ENCODE measurements around the gene CNGA3.

CNGA3 gene

GRCh38 chr2:98419977-98420725 is 73.9 kb downstream of the CNGA3 start:
- no peak overlapping the region for H3K27ac ChIP-seq (ENCODE audit: low read depth, low read length)
- H2AK5ac ChIP-seq (ENCODE audit: low read length) = no peak overlapping the region
- H3K36me3 ChIP-seq (ENCODE audit: control insufficient read depth in 1 of 2, insufficient read depth in 2 of 2, low read length in 2 of 2) = no peaks in the 10 kb centered on the region
- H3K4me1 ChIP-seq (ENCODE audit: control insufficient read depth in 1 of 2, insufficient read depth in 2 of 2, low read length in 2 of 2) = no peaks in the 10 kb centered on the region
- H3K14ac ChIP-seq (ENCODE audit: low read length) = no peak overlapping the region
- no peak overlapping the region for H2BK12ac ChIP-seq (ENCODE audit: low read length)
- H3K4me3 ChIP-seq (ENCODE audit: low read depth, low read length) = no peak overlapping the region
- H2BK120ac ChIP-seq (ENCODE audit: insufficient read depth, low read length, poor library complexity) = no peak overlapping the region
- peaks cover 2% of the 10 kb centered on the region for H3K9me3 ChIP-seq (ENCODE audit: insufficient read depth, low read depth, low read length)
- H3K27me3 ChIP-seq (ENCODE audit: insufficient read depth, low read length) = no peaks in the 10 kb centered on the region
- H4K12ac ChIP-seq (ENCODE audit: low read depth, low read length) = no peak overlapping the region
- no peak overlapping the region for H3K23ac ChIP-seq (ENCODE audit: low read length)
- H4K91ac ChIP-seq (ENCODE audit: low read depth, low read length) = no peak overlapping the region
- no peak overlapping the region for H3K18ac ChIP-seq (ENCODE audit: low read length)
- H2AFZ ChIP-seq (ENCODE audit: insufficient read depth, low read length, poor library complexity) = no peak overlapping the region
- no peaks in the 10 kb centered on the region for H3K79me2 ChIP-seq (ENCODE audit: control insufficient read depth, insufficient read depth, low read length, poor library complexity)
- DNase-seq = no peak
- H3K79me1 ChIP-seq (ENCODE audit: low read length) = no peaks in the 10 kb centered on the region
- H2BK5ac ChIP-seq (ENCODE audit: low read depth, low read length, poor library complexity) = no peak overlapping the region
- H3K9ac ChIP-seq (ENCODE audit: low read length) = no peak overlapping the region
- H3K4ac ChIP-seq (ENCODE audit: low read depth, low read length) = no peak overlapping the region
- WGBS (ENCODE audit: extremely low coverage, insufficient coverage, insufficient read length) = no CpG with 5 or more reads among the region's 6 CpGs
- no peak overlapping the region for H3K4me2 ChIP-seq (ENCODE audit: low read length)
- no peak overlapping the region for H4K8ac ChIP-seq (ENCODE audit: low read depth, low read length)

GRCh38 chr2:98422449-98422848 is 76.2 kb downstream of the CNGA3 start:
- no peaks in the 10 kb centered on the region for H3K4me1 ChIP-seq (ENCODE audit: control insufficient read depth in 1 of 2, insufficient read depth in 2 of 2, low read length in 2 of 2)
- DNase-seq = no peak
- no peak overlapping the region for H2AFZ ChIP-seq (ENCODE audit: insufficient read depth, low read length, poor library complexity)
- H4K8ac ChIP-seq (ENCODE audit: low read depth, low read length) = no peak overlapping the region
- no peak overlapping the region for H3K4me2 ChIP-seq (ENCODE audit: low read length)
- H4K12ac ChIP-seq (ENCODE audit: low read depth, low read length) = no peak overlapping the region
- H2BK12ac ChIP-seq (ENCODE audit: low read length) = no peak overlapping the region
- no peak overlapping the region for H2AK5ac ChIP-seq (ENCODE audit: low read length)
- no peak overlapping the region for H3K4me3 ChIP-seq (ENCODE audit: low read depth, low read length)
- H3K14ac ChIP-seq (ENCODE audit: low read length) = no peak overlapping the region
- H3K27me3 ChIP-seq (ENCODE audit: insufficient read depth, low read length) = no peaks in the 10 kb centered on the region
- H3K23ac ChIP-seq (ENCODE audit: low read length) = no peak overlapping the region
- no peaks in the 10 kb centered on the region for H3K79me2 ChIP-seq (ENCODE audit: control insufficient read depth, insufficient read depth, low read length, poor library complexity)
- no peak overlapping the region for H3K9ac ChIP-seq (ENCODE audit: low read length)
- H3K9me3 ChIP-seq (ENCODE audit: insufficient read depth, low read depth, low read length) = peaks cover 2% of the 10 kb centered on the region
- no peak overlapping the region for H2BK120ac ChIP-seq (ENCODE audit: insufficient read depth, low read length, poor library complexity)
- no peaks in the 10 kb centered on the region for H3K79me1 ChIP-seq (ENCODE audit: low read length)
- no peak overlapping the region for H4K91ac ChIP-seq (ENCODE audit: low read depth, low read length)
- H2BK5ac ChIP-seq (ENCODE audit: low read depth, low read length, poor library complexity) = no peak overlapping the region
- no peak overlapping the region for H3K18ac ChIP-seq (ENCODE audit: low read length)
- no peak overlapping the region for H3K4ac ChIP-seq (ENCODE audit: low read depth, low read length)
- H3K36me3 ChIP-seq (ENCODE audit: control insufficient read depth in 1 of 2, insufficient read depth in 2 of 2, low read length in 2 of 2) = no peaks in the 10 kb centered on the region
- no peak overlapping the region for H3K27ac ChIP-seq (ENCODE audit: low read depth, low read length)

DNA sequence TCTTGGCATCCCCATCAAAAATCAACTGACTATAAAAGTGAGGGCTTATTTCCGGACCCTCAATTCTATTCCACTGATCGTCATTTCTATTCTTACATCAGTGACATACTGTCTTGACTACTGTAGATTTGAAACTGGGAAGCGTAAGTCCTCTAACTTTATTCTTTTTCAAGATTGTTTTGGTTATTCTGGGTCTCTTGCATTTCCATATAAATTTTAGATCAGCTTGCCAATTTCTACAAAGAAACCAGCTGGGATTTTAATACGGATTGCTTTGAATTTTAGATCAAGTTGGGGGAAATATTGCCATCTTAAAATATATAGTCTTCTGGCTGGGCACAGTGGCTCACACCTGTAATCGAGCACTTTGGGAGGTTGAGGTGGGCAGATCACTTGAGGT is 80.5 kb downstream of the CNGA3 start:
- Histone ChIP-seq H3K14ac (ENCODE audit: low read length) (no peak overlapping the region), H3K4me3 (ENCODE audit: low read depth, low read length) (no peak overlapping the region)

GRCh38 chr2:98432145-98432544 is 85.9 kb downstream of the CNGA3 start:
- Histone ChIP-seq H3K23ac (ENCODE audit: low read length) (no peak overlapping the region), H3K4me3 (ENCODE audit: low read depth, low read length) (no peak overlapping the region), H2BK5ac (ENCODE audit: low read depth, low read length, poor library complexity) (no peak overlapping the region), H3K9me3 (ENCODE audit: insufficient read depth, low read depth, low read length) (peaks cover 3% of the 10 kb centered on the region), H3K14ac (ENCODE audit: low read length) (no peak overlapping the region), H3K4ac (ENCODE audit: low read depth, low read length) (no peak overlapping the region), H3K79me1 (ENCODE audit: low read length) (no peaks in the 10 kb centered on the region), H3K36me3 (ENCODE audit: control insufficient read depth in 1 of 2, insufficient read depth in 2 of 2, low read length in 2 of 2) (no peaks in the 10 kb centered on the region), H3K27ac (ENCODE audit: low read depth, low read length) (no peak overlapping the region), H3K18ac (ENCODE audit: low read length) (no peak overlapping the region), H4K12ac (ENCODE audit: low read depth, low read length) (no peak overlapping the region), H2BK120ac (ENCODE audit: insufficient read depth, low read length, poor library complexity) (no peak overlapping the region), H3K27me3 (ENCODE audit: insufficient read depth, low read length) (no peaks in the 10 kb centered on the region), H4K8ac (ENCODE audit: low read depth, low read length) (no peak overlapping the region), H2AFZ (ENCODE audit: insufficient read depth, low read length, poor library complexity) (no peak overlapping the region), H3K9ac (ENCODE audit: low read length) (no peak overlapping the region), H3K4me2 (ENCODE audit: low read length) (no peak overlapping the region), H3K79me2 (ENCODE audit: control insufficient read depth, insufficient read depth, low read length, poor library complexity) (no peaks in the 10 kb centered on the region), H3K4me1 (ENCODE audit: control insufficient read depth in 1 of 2, insufficient read depth in 2 of 2, low read length in 2 of 2) (no peaks in the 10 kb centered on the region), H4K91ac (ENCODE audit: low read depth, low read length) (no peak overlapping the region), H2AK5ac (ENCODE audit: low read length) (no peak overlapping the region), H2BK12ac (ENCODE audit: low read length) (no peak overlapping the region)
- DNase-seq = no peak

More for the DNA sequence above, 80.5 kb downstream of the CNGA3 start:
- WGBS (ENCODE audit: extremely low coverage, insufficient coverage, insufficient read length) = no CpG with 5 or more reads among the region's 5 CpGs
- Histone ChIP-seq H4K8ac (ENCODE audit: low read depth, low read length) (no peak overlapping the region), H2BK5ac (ENCODE audit: low read depth, low read length, poor library complexity) (no peak overlapping the region), H2BK120ac (ENCODE audit: insufficient read depth, low read length, poor library complexity) (no peak overlapping the region), H3K79me2 (ENCODE audit: control insufficient read depth, insufficient read depth, low read length, poor library complexity) (no peaks in the 10 kb centered on the region), H3K23ac (ENCODE audit: low read length) (no peak overlapping the region), H3K18ac (ENCODE audit: low read length) (no peak overlapping the region), H3K4ac (ENCODE audit: low read depth, low read length) (no peak overlapping the region), H3K36me3 (ENCODE audit: control insufficient read depth in 1 of 2, insufficient read depth in 2 of 2, low read length in 2 of 2) (no peaks in the 10 kb centered on the region), H3K79me1 (ENCODE audit: low read length) (no peaks in the 10 kb centered on the region), H3K27me3 (ENCODE audit: insufficient read depth, low read length) (no peaks in the 10 kb centered on the region), H3K4me1 (ENCODE audit: control insufficient read depth in 1 of 2, insufficient read depth in 2 of 2, low read length in 2 of 2) (no peaks in the 10 kb centered on the region), H2AFZ (ENCODE audit: insufficient read depth, low read length, poor library complexity) (no peak overlapping the region), H3K27ac (ENCODE audit: low read depth, low read length) (no peak overlapping the region), H3K9me3 (ENCODE audit: insufficient read depth, low read depth, low read length) (peaks cover 3% of the 10 kb centered on the region), H2BK12ac (ENCODE audit: low read length) (no peak overlapping the region), H3K9ac (ENCODE audit: low read length) (no peak overlapping the region), H2AK5ac (ENCODE audit: low read length) (no peak overlapping the region), H3K4me2 (ENCODE audit: low read length) (no peak overlapping the region), H4K91ac (ENCODE audit: low read depth, low read length) (no peak overlapping the region), H4K12ac (ENCODE audit: low read depth, low read length) (no peak overlapping the region)
- no peak for DNase-seq
